Keratinocyte (primary cell): Measurements from ENCODE around the gene FASN. TPM values are rescaled to one million over a fixed set of nuclear protein-coding genes. Genes with fewer than 3 reads are reported as not detected.

ENCODE experiments used
- DNase-seq: peaks from one replicate; pipeline ENCODE4 v3.0.0-alpha.2; 2011; ENCODE audit warnings: low read depth, missing footprints, low spot score
- FAIRE-seq: peaks from 2 replicates; lab custom pipeline; 2011; peaks lifted over from hg19 to GRCh38; lab: Jason Lieb, UNC
- H2AFZ ChIP-seq: 2 replicates; pipeline ENCODE4 v1.6.0; 2012; ENCODE audit warnings: low read length, control low read depth, inconsistent platforms; ENCODE audit not compliant: control insufficient read depth
- H3K27ac ChIP-seq: 2 replicates; pipeline ENCODE4 v1.5.1; 2011; ENCODE audit warnings: low read length; ENCODE audit not compliant: control insufficient read depth, insufficient read depth
- H3K27me3 ChIP-seq: 3 replicates; pipeline ENCODE4 v1.6.0; 2011; ENCODE audit warnings: low read length; ENCODE audit not compliant: control insufficient read depth, insufficient read depth; ENCODE audit errors: extremely low read depth
- H3K36me3 ChIP-seq, 2 experiments: 2 replicates in 1 of 2; 3 replicates in 1 of 2; pipeline ENCODE4 v1.5.1; 2011; ENCODE audit warnings: low read length in 2 of 2, mild to moderate bottlenecking in 1 of 2; ENCODE audit not compliant: control insufficient read depth in 2 of 2, insufficient read depth in 2 of 2; ENCODE audit errors: extremely low read depth in 1 of 2
- H3K4me1 ChIP-seq: 3 replicates; pipeline ENCODE4 v1.5.1; 2011; ENCODE audit warnings: low read length; ENCODE audit not compliant: control insufficient read depth, insufficient read depth; ENCODE audit errors: extremely low read depth
- H3K4me2 ChIP-seq: 3 replicates; pipeline ENCODE4 v1.6.0; 2011; ENCODE audit warnings: low read depth, low read length; ENCODE audit not compliant: control insufficient read depth, insufficient read depth; ENCODE audit errors: extremely low read depth
- H3K4me3 ChIP-seq, 3 experiments: fragments of 200-600 bp in 1 of 3; sonication (generic) in 1 of 3; 2 replicates in 2 of 3; 3 replicates in 1 of 3; pipeline ENCODE4 v1.5.1; 2011 to 2016; ENCODE audit warnings: low read length in 3 of 3, mild to moderate bottlenecking in 3 of 3, control low read depth in 2 of 3, inconsistent platforms in 1 of 3, low read depth in 1 of 3, mixed read lengths in 1 of 3, mixed run types in 1 of 3, moderate library complexity in 1 of 3; ENCODE audit not compliant: control insufficient read depth in 2 of 3, insufficient read depth in 2 of 3; ENCODE audit errors: extremely low read depth in 1 of 3
- H3K79me2 ChIP-seq: 2 replicates; pipeline ENCODE4 v1.6.0; 2012; ENCODE audit warnings: low read length; ENCODE audit not compliant: control insufficient read depth, insufficient read depth
- H3K9ac ChIP-seq: 3 replicates; pipeline ENCODE4 v1.6.0; 2011; ENCODE audit warnings: low read length; ENCODE audit not compliant: control insufficient read depth, insufficient read depth; ENCODE audit errors: extremely low read depth
- H3K9me1 ChIP-seq: 3 replicates; pipeline ENCODE4 v1.6.0; 2011; ENCODE audit warnings: low read length; ENCODE audit not compliant: control insufficient read depth, insufficient read depth; ENCODE audit errors: extremely low read depth
- H3K9me3 ChIP-seq: 2 replicates; pipeline ENCODE4 v1.5.1; 2012; ENCODE audit warnings: low read depth, low read length; ENCODE audit not compliant: control insufficient read depth
- H4K20me1 ChIP-seq: 3 replicates; pipeline ENCODE4 v1.6.0; 2011; ENCODE audit warnings: low read length; ENCODE audit not compliant: control insufficient read depth, insufficient read depth; ENCODE audit errors: extremely low read depth
- EZH2 ChIP-seq: IDR thresholded peaks from one replicate; pipeline ENCODE4 v1.6.1; 2012; ENCODE audit warnings: inconsistent platforms, mild to moderate bottlenecking, low read length, moderate library complexity
- dilution Hi-C: fragments of 300-500 bp; cut with MboI; formaldehyde crosslinking; loops from one replicate; pipeline ENCODE4 v1.7.0; 2020; ENCODE audit warnings: low sequenced_read_pairs; ENCODE audit not compliant: extremely low pct_ligation_motif_present
- polyA plus RNA-seq, 5 experiments: library from polyadenylated mRNA; depleted of rRNA in 3 of 5; stranded (reverse) in 3 of 5; stranded (forward) in 1 of 5; unstranded in 1 of 5; fragments of >200 nt; gene quantifications; 1 replicate in 1 of 5; 2 replicates in 3 of 5; 3 replicates in 1 of 5; pipeline versions ENCODE4 v1.2.1 to v1.2.3, GENCODE V29; 2011 to 2012; ENCODE audit warnings: missing spikeins in 2 of 5, low read depth in 1 of 5, low replicate concordance in 1 of 5
- TF ChIP-seq, protein P1 (sequence below), 3 experiments: IDR thresholded peaks in 1 of 3; conservative IDR thresholded peaks in 1 of 3; optimal IDR thresholded peaks in 1 of 3; 2 replicates in 2 of 3; 3 replicates in 1 of 3; pipeline versions ENCODE3 to v1.5.1; 2011; ENCODE audit warnings: low read length in 3 of 3, mild to moderate bottlenecking in 3 of 3, moderate library complexity in 2 of 3, control low read depth in 1 of 3, inconsistent platforms in 1 of 3; ENCODE audit not compliant: insufficient read depth in 2 of 3; ENCODE audit errors: extremely low read depth in 1 of 3

The FASN gene
- polyA plus RNA-seq, 1 donor (not counting 4 experiments of a cell fraction or from before 2014, with no cell fraction given), result 44.7 TPM

DNA sequence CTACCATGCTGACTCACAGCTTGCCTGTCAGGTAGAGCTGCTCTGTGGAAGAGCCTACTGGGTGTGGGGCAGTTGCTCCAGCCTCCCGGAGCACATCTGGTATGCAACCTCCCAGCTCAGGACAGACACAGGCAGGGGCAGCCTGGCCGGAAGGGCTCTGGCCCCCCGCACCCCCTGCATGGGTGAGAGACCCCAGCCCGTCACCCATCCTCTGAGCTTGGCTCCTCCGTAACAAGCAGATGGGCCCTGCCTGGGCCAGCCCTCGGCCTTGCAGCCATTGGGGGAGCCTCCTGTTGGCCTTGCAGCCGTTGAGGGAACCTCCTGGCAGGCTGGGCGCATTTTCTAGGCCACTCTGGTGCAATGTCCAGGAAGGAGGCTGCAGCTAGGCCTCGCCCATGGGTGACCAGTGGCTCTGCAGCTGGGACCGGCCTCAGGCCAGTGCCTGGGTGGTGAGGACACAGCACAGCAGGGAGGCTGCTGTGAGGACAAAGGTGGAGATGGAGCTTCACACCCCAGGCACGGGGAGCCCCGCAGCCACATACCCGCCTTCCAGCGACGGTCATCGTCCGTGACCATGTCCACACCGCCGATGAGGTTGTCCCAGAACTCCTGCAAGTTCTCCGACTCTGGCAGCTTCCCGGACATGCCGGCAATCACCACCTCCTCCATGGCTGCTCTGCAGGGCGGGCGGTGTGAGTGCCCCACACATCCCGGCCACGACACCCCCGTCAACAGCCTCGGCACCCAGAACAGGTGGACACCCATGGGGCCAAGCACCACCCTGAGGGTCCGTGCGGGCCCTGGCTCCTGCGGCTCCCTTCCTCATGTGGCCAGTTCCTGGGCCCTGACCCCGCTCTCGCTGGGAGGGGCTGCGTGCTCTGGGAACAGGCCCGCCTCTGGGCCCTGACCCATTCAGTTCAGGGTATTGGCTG, 2.0 kb downstream of the FASN start:
- H3K4me1 ChIP-seq, result peaks cover 29% of the 10 kb centered on the region
- dilution Hi-C loops, result no loop called here
- H3K9me3 ChIP-seq, result no peaks in the 10 kb centered on the region
- no peaks in the 10 kb centered on the region for H3K27me3 ChIP-seq
- peaks cover 55% of the 10 kb centered on the region for H3K79me2 ChIP-seq
- peaks cover 24 to 27% of the 10 kb centered on the region in 2 experiments for H3K36me3 ChIP-seq
- H3K9me1 ChIP-seq, result no peaks in the 10 kb centered on the region
- peaks cover 34% of the 10 kb centered on the region for H4K20me1 ChIP-seq
- H2AFZ ChIP-seq, result no peak overlapping the region
- TF ChIP-seq, protein P1, sequence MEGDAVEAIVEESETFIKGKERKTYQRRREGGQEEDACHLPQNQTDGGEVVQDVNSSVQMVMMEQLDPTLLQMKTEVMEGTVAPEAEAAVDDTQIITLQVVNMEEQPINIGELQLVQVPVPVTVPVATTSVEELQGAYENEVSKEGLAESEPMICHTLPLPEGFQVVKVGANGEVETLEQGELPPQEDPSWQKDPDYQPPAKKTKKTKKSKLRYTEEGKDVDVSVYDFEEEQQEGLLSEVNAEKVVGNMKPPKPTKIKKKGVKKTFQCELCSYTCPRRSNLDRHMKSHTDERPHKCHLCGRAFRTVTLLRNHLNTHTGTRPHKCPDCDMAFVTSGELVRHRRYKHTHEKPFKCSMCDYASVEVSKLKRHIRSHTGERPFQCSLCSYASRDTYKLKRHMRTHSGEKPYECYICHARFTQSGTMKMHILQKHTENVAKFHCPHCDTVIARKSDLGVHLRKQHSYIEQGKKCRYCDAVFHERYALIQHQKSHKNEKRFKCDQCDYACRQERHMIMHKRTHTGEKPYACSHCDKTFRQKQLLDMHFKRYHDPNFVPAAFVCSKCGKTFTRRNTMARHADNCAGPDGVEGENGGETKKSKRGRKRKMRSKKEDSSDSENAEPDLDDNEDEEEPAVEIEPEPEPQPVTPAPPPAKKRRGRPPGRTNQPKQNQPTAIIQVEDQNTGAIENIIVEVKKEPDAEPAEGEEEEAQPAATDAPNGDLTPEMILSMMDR (optimal IDR thresholded peaks at IDR 0.05 in 1 of 3, IDR thresholded peaks at IDR 0.05 in 1 of 3, conservative IDR thresholded peaks at IDR 0.05 in 1 of 3; ENCODE audit: extremely low read depth in 1 of 3, insufficient read depth in 2 of 3, low read length in 3 of 3), result no peak
- TF ChIP-seq EZH2, result no peak
- FAIRE-seq, result no peak
- peak overlapping the region; percentile 93 for H3K4me2 ChIP-seq
- peak overlapping the region; percentile 81 for H3K9ac ChIP-seq
- DNase-seq, result no peak
- H3K27ac ChIP-seq, result no peak overlapping the region
- H3K4me3 ChIP-seq, result peak overlapping the region; percentile 76 to 85 (median 83)

DNA sequence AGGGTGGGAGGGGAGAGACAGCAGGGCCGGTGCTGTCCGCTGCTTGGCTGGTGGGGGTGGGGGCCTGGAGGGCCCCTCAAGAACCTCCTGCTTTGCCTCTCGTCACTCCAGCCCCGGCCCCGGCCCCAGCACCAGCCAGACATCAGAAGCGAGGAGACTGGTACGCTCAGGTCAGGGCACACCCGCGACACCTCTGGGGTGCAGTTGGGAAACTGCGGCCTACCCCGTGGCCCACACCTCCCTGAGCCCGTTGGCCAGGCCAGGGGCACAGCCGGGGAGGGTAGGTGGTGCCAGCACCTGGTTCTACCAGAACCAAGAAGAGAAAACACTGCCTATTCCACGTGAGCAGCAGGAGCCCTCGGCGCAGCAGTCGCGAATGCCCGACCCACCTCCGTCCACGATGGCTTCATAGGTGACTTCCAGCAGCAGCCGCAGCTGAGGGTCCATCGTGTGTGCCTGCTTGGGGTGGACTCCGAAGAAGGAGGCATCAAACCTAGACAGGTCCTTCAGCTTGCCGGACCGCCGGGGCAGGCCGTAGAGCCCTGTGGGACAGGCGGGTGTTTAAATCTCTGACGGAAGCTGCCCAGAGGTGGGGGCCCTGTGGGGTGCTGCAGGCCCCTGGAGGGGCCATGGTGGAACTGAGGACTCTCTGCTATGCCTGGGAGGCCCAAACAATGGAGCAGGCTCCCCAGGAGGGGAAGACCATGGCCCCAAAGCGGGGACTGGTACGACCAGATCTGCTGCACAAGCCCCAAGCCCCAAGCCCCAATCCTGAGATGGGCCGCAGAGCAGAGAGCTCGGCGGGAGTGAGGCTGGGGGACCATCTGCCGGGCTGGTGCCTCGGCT, 2.9 kb downstream of the FASN start:
- H3K27ac ChIP-seq, result no peak overlapping the region
- no peak overlapping the region for H3K9ac ChIP-seq
- H3K4me1 ChIP-seq, result peaks cover 26% of the 10 kb centered on the region
- DNase-seq, result no peak
- no peaks in the 10 kb centered on the region for H3K9me1 ChIP-seq
- dilution Hi-C loops, result no loop called here
- H3K4me3 ChIP-seq, result peak overlapping the region in 1 of 3 experiments; percentile 76
- no peak for TF ChIP-seq EZH2
- TF ChIP-seq, protein P1 (optimal IDR thresholded peaks at IDR 0.05 in 1 of 3, IDR thresholded peaks at IDR 0.05 in 1 of 3, conservative IDR thresholded peaks at IDR 0.05 in 1 of 3; ENCODE audit: extremely low read depth in 1 of 3, insufficient read depth in 2 of 3, low read length in 3 of 3), result no peak
- no peak overlapping the region for H3K4me2 ChIP-seq
- peaks cover 29% of the 10 kb centered on the region in 2 experiments for H3K36me3 ChIP-seq
- FAIRE-seq, result no peak
- peaks cover 35% of the 10 kb centered on the region for H4K20me1 ChIP-seq
- peaks cover 62% of the 10 kb centered on the region for H3K79me2 ChIP-seq
- H3K9me3 ChIP-seq, result no peaks in the 10 kb centered on the region
- H2AFZ ChIP-seq, result no peak overlapping the region
- no peaks in the 10 kb centered on the region for H3K27me3 ChIP-seq
